H9 (cell line): Measurements from ENCODE around the gene GJA10. TPM values are rescaled to one million over a fixed set of nuclear protein-coding genes. Genes with fewer than 3 reads are reported as not detected.
A peak's percentile ranks its signal among the peaks of the same experiment; 100 is the strongest.

Experiments
- DNase-seq: peaks from one replicate; pipeline ENCODE4 v3.0.0-alpha.2; 2017
- H2AFZ ChIP-seq: one replicate; pipeline ENCODE4 v1.6.1; 2013; ENCODE audit warnings: mild to moderate bottlenecking, low read length, control low read depth, moderate library complexity
- H2AK5ac ChIP-seq: 2 replicates; pipeline ENCODE4 v1.6.1; 2013; ENCODE audit warnings: low read length, control low read depth, mixed read lengths; ENCODE audit not compliant: insufficient read length
- H2BK120ac ChIP-seq: one replicate; pipeline ENCODE4 v1.6.1; 2013; ENCODE audit warnings: low read depth, mild to moderate bottlenecking, low read length, control low read depth, inconsistent platforms; ENCODE audit not compliant: poor library complexity, severe bottlenecking
- H2BK12ac ChIP-seq: 2 replicates; pipeline ENCODE4 v1.6.1; 2013; ENCODE audit warnings: low read length, control low read depth, mixed read lengths, low read depth; ENCODE audit not compliant: insufficient read length
- H2BK15ac ChIP-seq: 2 replicates; pipeline ENCODE4 v1.6.1; 2013; ENCODE audit warnings: low read depth, low read length, control low read depth
- H2BK20ac ChIP-seq: one replicate; pipeline ENCODE4 v1.6.1; 2013; ENCODE audit warnings: low read depth, mild to moderate bottlenecking, low read length, control low read depth, inconsistent platforms; ENCODE audit not compliant: poor library complexity, severe bottlenecking
- H2BK5ac ChIP-seq: 2 replicates; pipeline ENCODE4 v1.6.1; 2013; ENCODE audit warnings: low read length, control low read depth, mixed read lengths; ENCODE audit not compliant: insufficient read length
- H3K14ac ChIP-seq: 2 replicates; pipeline ENCODE4 v1.6.1; 2013; ENCODE audit warnings: low read length, control low read depth; ENCODE audit not compliant: insufficient read depth
- H3K18ac ChIP-seq: 2 replicates; pipeline ENCODE4 v1.6.1; 2013; ENCODE audit warnings: low read depth, mild to moderate bottlenecking, mixed read lengths, low read length, control low read depth; ENCODE audit not compliant: insufficient read length
- H3K23ac ChIP-seq: 2 replicates; pipeline ENCODE4 v1.6.1; 2013; ENCODE audit warnings: low read length, control low read depth, mixed read lengths, low read depth; ENCODE audit not compliant: insufficient read length
- H3K23me2 ChIP-seq: 2 replicates; pipeline ENCODE4 v1.6.1; 2013; ENCODE audit warnings: low read depth, mild to moderate bottlenecking, mixed read lengths, low read length, control low read depth; ENCODE audit not compliant: insufficient read length, poor library complexity, severe bottlenecking
- H3K27ac ChIP-seq: 2 replicates; pipeline ENCODE4 v1.5.1; 2013; ENCODE audit warnings: low read length, control low read depth, mixed read lengths, low read depth; ENCODE audit not compliant: insufficient read length
- H3K27me3 ChIP-seq: 2 replicates; pipeline ENCODE4 v1.6.1; 2013; ENCODE audit warnings: low read length, control low read depth, inconsistent platforms; ENCODE audit not compliant: insufficient read depth
- H3K4ac ChIP-seq: 2 replicates; pipeline ENCODE4 v1.6.1; 2013; ENCODE audit warnings: low read depth, mild to moderate bottlenecking, control low read depth, inconsistent platforms, low read length, moderate library complexity
- H3K4me1 ChIP-seq: 2 replicates; pipeline ENCODE4 v1.6.1; 2013; ENCODE audit warnings: low read length, control low read depth, inconsistent platforms; ENCODE audit not compliant: insufficient read depth
- H3K4me2 ChIP-seq: 2 replicates; pipeline ENCODE4 v1.6.1; 2013; ENCODE audit warnings: low read length, control low read depth, mixed read lengths; ENCODE audit not compliant: insufficient read length, insufficient read depth
- H3K56ac ChIP-seq: 2 replicates; pipeline ENCODE4 v1.6.1; 2013; ENCODE audit warnings: low read depth, mild to moderate bottlenecking, mixed read lengths, low read length, control low read depth; ENCODE audit not compliant: insufficient read length
- H3K79me1 ChIP-seq: 2 replicates; pipeline ENCODE4 v1.6.1; 2013; ENCODE audit warnings: low read depth, mild to moderate bottlenecking, moderate library complexity, low read length, control low read depth, inconsistent platforms; ENCODE audit not compliant: insufficient read depth, poor library complexity, severe bottlenecking
- H3K79me2 ChIP-seq: 2 replicates; pipeline ENCODE4 v1.6.1; 2013; ENCODE audit warnings: low read length, control low read depth, inconsistent platforms; ENCODE audit not compliant: insufficient read depth
- H3K9ac ChIP-seq: 2 replicates; pipeline ENCODE4 v1.6.1; 2013; ENCODE audit warnings: low read length, control low read depth, mixed read lengths; ENCODE audit not compliant: insufficient read length; ENCODE audit errors: extremely low read depth
- H3K9me3 ChIP-seq: one replicate; pipeline ENCODE4 v1.6.1; 2013; ENCODE audit warnings: low read depth, low read length, inconsistent platforms; ENCODE audit not compliant: control insufficient read depth
- H3T11ph ChIP-seq: one replicate; pipeline ENCODE4 v1.6.1; 2013; ENCODE audit warnings: mild to moderate bottlenecking, low read length, control low read depth, inconsistent platforms
- H4K20me1 ChIP-seq: one replicate; pipeline ENCODE4 v1.6.1; 2013; ENCODE audit not compliant: control insufficient read depth, insufficient read length, insufficient read depth
- H4K5ac ChIP-seq: 2 replicates; pipeline ENCODE4 v1.6.1; 2013; ENCODE audit warnings: low read depth, mild to moderate bottlenecking, mixed read lengths, low read length, control low read depth; ENCODE audit not compliant: insufficient read length
- H4K8ac ChIP-seq: replicated peaks from 2 replicates; pipeline ENCODE4 v1.6.1; 2013; ENCODE audit warnings: low read length, control low read depth, mixed read lengths, low read depth; ENCODE audit not compliant: insufficient read length
- H4K91ac ChIP-seq: 2 replicates; pipeline ENCODE4 v1.6.1; 2013; ENCODE audit warnings: low read depth, mild to moderate bottlenecking, moderate library complexity, mixed read lengths, low read length, control low read depth; ENCODE audit not compliant: insufficient read length
- H3K27ac Mint-ChIP-seq, 3 experiments: 2 replicates in 2 of 3; 3 replicates in 1 of 3; pipeline ENCODE4 v1.8.0; 2020 to 2021; ENCODE audit warnings: mixed read lengths in 3 of 3, mild to moderate bottlenecking in 1 of 3, moderate library complexity in 1 of 3
- H3K27me3 Mint-ChIP-seq: 2 replicates; pipeline ENCODE4 v1.8.0; 2021; ENCODE audit warnings: low read depth, mild to moderate bottlenecking, moderate library complexity, mixed read lengths
- H3K36me3 Mint-ChIP-seq, 3 experiments: 2 replicates in 2 of 3; 3 replicates in 1 of 3; pipeline ENCODE4 v1.8.0; 2020 to 2021; ENCODE audit warnings: low read depth in 3 of 3, mixed read lengths in 3 of 3; ENCODE audit not compliant: insufficient read depth in 1 of 3
- H3K4me1 Mint-ChIP-seq, 2 experiments: 2 replicates each; pipeline ENCODE4 v1.8.0; 2020; ENCODE audit warnings: mixed read lengths in 2 of 2
- H3K4me3 Mint-ChIP-seq, 2 experiments: 2 replicates in 1 of 2; 3 replicates in 1 of 2; pipeline ENCODE4 v1.8.0; 2020 to 2021; ENCODE audit warnings: mild to moderate bottlenecking in 2 of 2, mixed read lengths in 2 of 2, moderate library complexity in 1 of 2
- H3K9me3 Mint-ChIP-seq, 2 experiments: 2 replicates in 1 of 2; 3 replicates in 1 of 2; pipeline ENCODE4 v1.8.0; 2020; ENCODE audit warnings: mild to moderate bottlenecking in 2 of 2, mixed read lengths in 2 of 2, moderate library complexity in 1 of 2
- WGBS: extraction: QIAGEN DNeasy Blood & Tissue Kit; methylation state at CpG from one replicate; pipeline ENCODE4 v1.1.7; 2013; ENCODE audit warnings: missing lambda C conversion rate, low lambda C conversion rate, mixed read lengths; ENCODE audit not compliant: insufficient read length; ENCODE audit errors: extremely low coverage; 5-methylcytosine and 5-hydroxymethylcytosine counted together
- total RNA-seq: library from RNA; stranded (reverse); gene quantifications from 2 replicates; pipeline ENCODE4 v1.2.1, GENCODE V29; 2021
- TF ChIP-seq, protein P1 (sequence below): fragments of 200-600 bp; sonication (generic); conservative IDR thresholded peaks from 3 replicates; pipeline ENCODE4 v1.8.0; 2021; ENCODE audit warnings: antibody characterized with exemption, mild to moderate bottlenecking

Gene GJA10
- total RNA-seq, 1 experiment from 2014 or later, result not detected

DNA sequence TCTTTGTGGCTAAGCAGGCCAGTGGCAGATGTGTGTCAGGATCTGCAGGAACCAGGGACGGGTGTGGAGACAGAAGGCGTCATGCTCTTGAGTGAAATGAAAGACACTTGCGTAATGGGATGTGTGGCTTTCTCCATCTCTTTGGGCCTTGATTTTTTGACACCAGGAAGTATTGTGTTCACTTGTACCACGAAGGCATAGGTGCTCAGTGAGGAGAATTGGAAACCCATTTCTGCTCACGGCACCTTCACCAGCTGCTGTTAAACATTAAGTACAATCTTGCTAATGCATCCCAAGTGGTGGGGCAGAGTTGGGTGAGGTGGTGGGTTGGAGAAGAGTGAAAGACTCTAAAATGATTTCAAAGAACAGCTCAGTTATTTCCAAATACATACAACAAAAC is 30.0 kb downstream of the GJA10 start:
- Histone ChIP-seq H2BK12ac (no peak overlapping the region), H2AK5ac (no peak overlapping the region), H3K4me1 (no peaks in the 10 kb centered on the region), H3K79me2 (no peaks in the 10 kb centered on the region), H2BK15ac (no peak overlapping the region), H4K5ac (no peak overlapping the region), H3T11ph (no peak overlapping the region), H3K23ac (no peak overlapping the region), H3K79me1 (no peaks in the 10 kb centered on the region), H3K27ac (no peak overlapping the region), H4K20me1 (no peaks in the 10 kb centered on the region), H4K8ac (no peak overlapping the region), H3K56ac (no peak overlapping the region), H2BK120ac (no peak overlapping the region), H3K23me2 (no peaks in the 10 kb centered on the region), H3K18ac (no peak overlapping the region), H3K4me2 (no peak overlapping the region), H3K9me3 (no peaks in the 10 kb centered on the region), H4K91ac (no peak overlapping the region), H3K14ac (no peak overlapping the region), H2BK20ac (no peak overlapping the region), H3K9ac (no peak overlapping the region), H3K27me3 (no peaks in the 10 kb centered on the region), H2BK5ac (no peak overlapping the region), H3K4ac (no peak overlapping the region), H2AFZ (no peak overlapping the region)
- TF ChIP-seq, protein P1, sequence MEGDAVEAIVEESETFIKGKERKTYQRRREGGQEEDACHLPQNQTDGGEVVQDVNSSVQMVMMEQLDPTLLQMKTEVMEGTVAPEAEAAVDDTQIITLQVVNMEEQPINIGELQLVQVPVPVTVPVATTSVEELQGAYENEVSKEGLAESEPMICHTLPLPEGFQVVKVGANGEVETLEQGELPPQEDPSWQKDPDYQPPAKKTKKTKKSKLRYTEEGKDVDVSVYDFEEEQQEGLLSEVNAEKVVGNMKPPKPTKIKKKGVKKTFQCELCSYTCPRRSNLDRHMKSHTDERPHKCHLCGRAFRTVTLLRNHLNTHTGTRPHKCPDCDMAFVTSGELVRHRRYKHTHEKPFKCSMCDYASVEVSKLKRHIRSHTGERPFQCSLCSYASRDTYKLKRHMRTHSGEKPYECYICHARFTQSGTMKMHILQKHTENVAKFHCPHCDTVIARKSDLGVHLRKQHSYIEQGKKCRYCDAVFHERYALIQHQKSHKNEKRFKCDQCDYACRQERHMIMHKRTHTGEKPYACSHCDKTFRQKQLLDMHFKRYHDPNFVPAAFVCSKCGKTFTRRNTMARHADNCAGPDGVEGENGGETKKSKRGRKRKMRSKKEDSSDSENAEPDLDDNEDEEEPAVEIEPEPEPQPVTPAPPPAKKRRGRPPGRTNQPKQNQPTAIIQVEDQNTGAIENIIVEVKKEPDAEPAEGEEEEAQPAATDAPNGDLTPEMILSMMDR, result no peak
- DNase-seq, result no peak
- Mint-ChIP-seq H3K4me1 (peaks cover 14 to 20% of the 10 kb centered on the region in 2 experiments), H3K9me3 (no peaks in the 10 kb centered on the region; a peak in 1 of 5 replicates), H3K4me3 (no peak overlapping the region), H3K27ac (peak overlapping the region in 1 of 3 experiments; percentile 13; a peak in 1 of 7 replicates), H3K36me3 (no peaks in the 10 kb centered on the region), H3K27me3 (no peaks in the 10 kb centered on the region)
- WGBS, result no CpG with 5 or more reads among the region's 5 CpGs
